DOHH2 (cell line): ENCODE results near the gene HTR2B.

Experiments
- H3F3A ChIP-seq: fragments of 200-600 bp; sonication (generic), shearing (Covaris generic); 2 replicates; pipeline ENCODE4 v1.6.0; 2016; ENCODE audit warnings: antibody characterized with exemption, mild to moderate bottlenecking; ENCODE audit not compliant: control insufficient read depth, insufficient read depth
- H3K27ac ChIP-seq: fragments of 200-600 bp; sonication (generic); 2 replicates; pipeline ENCODE4 v1.5.1; 2014; ENCODE audit warnings: low read depth, mild to moderate bottlenecking, low read length, moderate library complexity
- H3K27me3 ChIP-seq: fragments of 200-600 bp; sonication (generic); 2 replicates; pipeline ENCODE4 v1.6.1; 2014; ENCODE audit warnings: mild to moderate bottlenecking, low read length, mixed read lengths; ENCODE audit not compliant: control insufficient read depth
- H3K36me3 ChIP-seq: fragments of 200-600 bp; sonication (generic); 2 replicates; pipeline ENCODE4 v1.6.1; 2014; ENCODE audit warnings: mild to moderate bottlenecking, low read length, moderate library complexity, mixed read lengths; ENCODE audit not compliant: control insufficient read depth
- H3K4me1 ChIP-seq: fragments of 200-600 bp; sonication (generic); 2 replicates; pipeline ENCODE4 v1.6.1; 2014; ENCODE audit warnings: mild to moderate bottlenecking, low read length, mixed read lengths; ENCODE audit not compliant: control insufficient read depth
- H3K4me2 ChIP-seq: fragments of 200-600 bp; sonication (generic); 2 replicates; pipeline ENCODE4 v1.6.0; 2014; ENCODE audit warnings: mild to moderate bottlenecking, low read length, moderate library complexity
- H3K4me3 ChIP-seq: fragments of 200-600 bp; sonication (generic); 2 replicates; pipeline ENCODE4 v1.5.1; 2014; ENCODE audit warnings: mild to moderate bottlenecking, low read length, mixed read lengths
- H3K79me2 ChIP-seq: fragments of 200-600 bp; sonication (generic); 2 replicates; pipeline ENCODE4 v1.6.1; 2014; ENCODE audit warnings: mild to moderate bottlenecking, low read length, mixed read lengths; ENCODE audit not compliant: control insufficient read depth
- H3K9me2 ChIP-seq: fragments of 200-600 bp; sonication (generic); replicated peaks from 2 replicates; pipeline ENCODE4 v1.6.1; 2014; ENCODE audit warnings: mild to moderate bottlenecking, low read length, mixed read lengths; ENCODE audit not compliant: control insufficient read depth
- H3K9me3 ChIP-seq: fragments of 200-600 bp; sonication (generic); 2 replicates; pipeline ENCODE4 v1.6.1; 2014; ENCODE audit warnings: antibody characterized with exemption, low read length, mixed read lengths; ENCODE audit not compliant: control insufficient read depth, insufficient read depth
- H4K20me1 ChIP-seq: fragments of 200-600 bp; sonication (generic); 2 replicates; pipeline ENCODE4 v1.6.0; 2014; ENCODE audit warnings: low read depth, mild to moderate bottlenecking, antibody characterized with exemption, low read length, moderate library complexity; ENCODE audit not compliant: control insufficient read depth, insufficient read depth
- CTCF ChIP-seq: fragments of 200-600 bp; sonication (generic); IDR thresholded peaks from one replicate; pipeline ENCODE4 v1.5.1; 2014; ENCODE audit warnings: antibody characterized with exemption, mild to moderate bottlenecking, low read depth, low read length; ENCODE audit not compliant: poor library complexity, severe bottlenecking
- EZH2phosphoT487 ChIP-seq: fragments of 200-600 bp; sonication (generic); IDR thresholded peaks from 2 replicates; pipeline ENCODE4 v1.6.1; 2017; ENCODE audit warnings: borderline replicate concordance, mild to moderate bottlenecking, antibody characterized with exemption, low read length, moderate library complexity, mixed read lengths

The HTR2B gene

GRCh38 chr2:231111987-231112386 lies 12.9 kb downstream of the HTR2B start:
- no peak for TF ChIP-seq CTCF
- TF ChIP-seq EZH2phosphoT487: no peak
- no peaks in the 10 kb centered on the region for H4K20me1 ChIP-seq
- no peak overlapping the region for H3K4me2 ChIP-seq
- no peaks in the 10 kb centered on the region; the same call in 1 of the 2 replicates for H3F3A ChIP-seq
- peaks cover 47% of the 10 kb centered on the region for H3K36me3 ChIP-seq
- no peaks in the 10 kb centered on the region for H3K79me2 ChIP-seq
- no peaks in the 10 kb centered on the region for H3K9me2 ChIP-seq
- H3K4me1 ChIP-seq: no peaks in the 10 kb centered on the region
- H3K27ac ChIP-seq: no peak overlapping the region
- no peaks in the 10 kb centered on the region for H3K27me3 ChIP-seq
- H3K4me3 ChIP-seq: no peak overlapping the region
- H3K9me3 ChIP-seq: no peaks in the 10 kb centered on the region

GRCh38 chr2:231110551-231110950 lies 14.3 kb downstream of the HTR2B start:
- Histone ChIP-seq H3K27me3 (no peaks in the 10 kb centered on the region), H3K36me3 (peaks cover 55% of the 10 kb centered on the region), H3K79me2 (peaks cover 3% of the 10 kb centered on the region; the same call in 1 of the 2 replicates), H3K4me1 (no peaks in the 10 kb centered on the region), H3K4me2 (no peak overlapping the region), H3K9me3 (no peaks in the 10 kb centered on the region), H3F3A (no peaks in the 10 kb centered on the region; the same call in 1 of the 2 replicates), H4K20me1 (no peaks in the 10 kb centered on the region), H3K27ac (no peak overlapping the region), H3K4me3 (no peak overlapping the region), H3K9me2 (no peaks in the 10 kb centered on the region)
- TF ChIP-seq CTCF: no peak
- TF ChIP-seq EZH2phosphoT487: no peak

- Histone ChIP-seq H4K20me1 (no peaks in the 10 kb centered on the region), H3K4me3 (no peak overlapping the region), H3K4me2 (no peak overlapping the region), H3K79me2 (peaks cover 10% of the 10 kb centered on the region), H3K36me3 (peaks cover 52% of the 10 kb centered on the region), H3K9me2 (no peaks in the 10 kb centered on the region), H3K27me3 (no peaks in the 10 kb centered on the region), H3K4me1 (peaks cover 10% of the 10 kb centered on the region), H3F3A (peaks cover 16% of the 10 kb centered on the region), H3K9me3 (peaks cover 13% of the 10 kb centered on the region), H3K27ac (no peak overlapping the region)
- TF ChIP-seq EZH2phosphoT487: no peak
- TF ChIP-seq CTCF: peak; percentile 79
These were observed 20.6 kb downstream of the HTR2B start for GRCh38 chr2:231104115-231104713.
